Measurements from ENCODE around the gene TRAPPC11.
"Not testable (repeated sequence)": the region's sequence is repeated elsewhere in the genome, so short reads cannot be mapped to it uniquely, and the experiment has no call there.

TRAPPC11 gene

DNA sequence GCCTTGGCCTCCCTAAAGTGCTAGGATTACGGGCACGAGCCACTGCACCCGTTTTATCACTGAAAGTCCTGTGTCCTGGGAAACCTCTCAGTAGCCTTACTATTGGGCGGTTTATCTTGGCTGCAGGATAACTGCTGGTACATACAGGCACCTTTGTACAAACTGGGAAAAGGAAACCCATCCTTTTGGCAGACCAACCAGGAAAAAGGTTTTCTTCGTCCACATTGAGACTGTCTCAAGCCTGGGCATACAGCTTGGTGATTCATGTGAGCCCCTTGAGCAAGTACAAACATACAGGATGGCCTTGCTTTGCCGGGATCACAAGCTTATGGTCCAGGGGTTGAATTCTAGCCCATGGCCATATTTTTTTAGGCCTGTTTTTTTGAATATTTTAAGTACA, 32.9 kb upstream of the TRAPPC11 start:
- Histone ChIP-seq H3K4me3 (ENCODE audit: low read length in 2 of 2) (no peak overlapping the region), H3K27me3 (ENCODE audit: control insufficient read depth in 1 of 2, insufficient read depth in 2 of 2, low read length in 2 of 2) (no peaks in the 10 kb centered on the region), H3K36me3 (ENCODE audit: control insufficient read depth in 2 of 2, insufficient read depth in 2 of 2, low read length in 2 of 2) (no peaks in the 10 kb centered on the region), H3K9ac (ENCODE audit: low read length in 2 of 2) (no peak overlapping the region), H3K4me1 (ENCODE audit: control insufficient read depth, insufficient read depth, low read length) (no peaks in the 10 kb centered on the region), H3K9me3 (ENCODE audit: control insufficient read depth in 2 of 2, low read length in 2 of 2) (no peaks in the 10 kb centered on the region), H3K27ac (ENCODE audit: low read length) (no peak overlapping the region)

DNA sequence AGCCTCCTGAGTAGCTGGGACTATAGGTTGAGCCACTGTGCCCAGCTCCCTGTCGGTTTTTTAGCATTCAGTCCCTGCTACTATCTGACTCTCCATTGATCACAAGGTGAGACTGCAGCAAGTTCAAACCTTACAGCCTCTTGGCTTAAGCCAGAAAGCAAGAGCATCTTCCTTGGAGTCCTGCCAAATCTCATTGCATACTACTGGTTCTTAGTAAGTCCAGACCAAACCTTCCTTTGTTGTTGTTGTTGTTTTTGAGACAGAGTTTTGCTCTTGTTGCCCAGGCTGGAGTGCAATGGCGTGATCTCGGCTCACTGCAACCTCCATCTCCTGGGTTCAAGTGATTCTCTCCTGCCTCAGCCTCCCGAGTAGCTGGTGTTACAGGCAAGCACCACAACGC, 31.8 kb upstream of the TRAPPC11 start:
- not testable (repeated sequence) for H3K9ac ChIP-seq (ENCODE audit: low read length in 2 of 2); H3K27me3 ChIP-seq (ENCODE audit: control insufficient read depth in 1 of 2, insufficient read depth in 2 of 2, low read length in 2 of 2); H3K4me3 ChIP-seq (ENCODE audit: low read length in 2 of 2); H3K4me1 ChIP-seq (ENCODE audit: control insufficient read depth, insufficient read depth, low read length); H3K36me3 ChIP-seq (ENCODE audit: control insufficient read depth in 2 of 2, insufficient read depth in 2 of 2, low read length in 2 of 2); H3K27ac ChIP-seq (ENCODE audit: low read length); H3K9me3 ChIP-seq (ENCODE audit: control insufficient read depth in 2 of 2, low read length in 2 of 2)

DNA sequence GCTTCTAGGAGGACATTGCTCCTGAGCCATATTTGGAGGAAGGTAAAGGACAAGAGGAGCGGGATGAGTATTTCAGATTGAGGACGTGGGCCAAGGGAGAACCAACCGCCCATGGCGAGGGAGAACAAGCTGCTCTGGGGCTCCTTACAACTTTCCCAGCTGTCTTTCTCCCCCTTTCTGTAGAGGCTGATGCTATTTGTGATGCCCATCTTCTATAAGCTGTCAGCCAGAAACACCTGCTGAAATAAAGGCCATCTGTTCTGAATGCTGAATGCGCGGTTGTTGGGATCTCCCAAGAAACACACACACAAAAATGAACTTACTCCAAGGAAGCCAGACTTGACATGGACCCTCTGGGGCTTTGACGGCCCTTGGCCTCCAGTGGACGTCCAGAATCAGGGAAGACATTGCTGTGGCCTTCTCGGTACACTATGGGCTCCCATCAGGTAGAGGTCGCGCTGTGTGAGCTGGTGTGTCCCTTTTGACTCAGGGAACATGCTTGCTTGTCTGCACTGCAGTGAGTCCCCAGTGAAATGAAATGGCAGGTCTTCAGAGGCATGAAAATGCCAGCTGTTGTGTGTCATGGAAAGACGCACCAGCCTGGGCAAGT, 31.0 kb upstream of the TRAPPC11 start:
- Histone ChIP-seq H3K4me1 (ENCODE audit: control insufficient read depth, insufficient read depth, low read length) (no peaks in the 10 kb centered on the region), H3K27ac (ENCODE audit: low read length) (no peak overlapping the region), H3K4me3 (ENCODE audit: low read length in 2 of 2) (no peak overlapping the region), H3K9ac (ENCODE audit: low read length in 2 of 2) (no peak overlapping the region), H3K27me3 (ENCODE audit: control insufficient read depth in 1 of 2, insufficient read depth in 2 of 2, low read length in 2 of 2) (no peaks in the 10 kb centered on the region), H3K36me3 (ENCODE audit: control insufficient read depth in 2 of 2, insufficient read depth in 2 of 2, low read length in 2 of 2) (no peaks in the 10 kb centered on the region), H3K9me3 (ENCODE audit: control insufficient read depth in 2 of 2, low read length in 2 of 2) (no peaks in the 10 kb centered on the region)

DNA sequence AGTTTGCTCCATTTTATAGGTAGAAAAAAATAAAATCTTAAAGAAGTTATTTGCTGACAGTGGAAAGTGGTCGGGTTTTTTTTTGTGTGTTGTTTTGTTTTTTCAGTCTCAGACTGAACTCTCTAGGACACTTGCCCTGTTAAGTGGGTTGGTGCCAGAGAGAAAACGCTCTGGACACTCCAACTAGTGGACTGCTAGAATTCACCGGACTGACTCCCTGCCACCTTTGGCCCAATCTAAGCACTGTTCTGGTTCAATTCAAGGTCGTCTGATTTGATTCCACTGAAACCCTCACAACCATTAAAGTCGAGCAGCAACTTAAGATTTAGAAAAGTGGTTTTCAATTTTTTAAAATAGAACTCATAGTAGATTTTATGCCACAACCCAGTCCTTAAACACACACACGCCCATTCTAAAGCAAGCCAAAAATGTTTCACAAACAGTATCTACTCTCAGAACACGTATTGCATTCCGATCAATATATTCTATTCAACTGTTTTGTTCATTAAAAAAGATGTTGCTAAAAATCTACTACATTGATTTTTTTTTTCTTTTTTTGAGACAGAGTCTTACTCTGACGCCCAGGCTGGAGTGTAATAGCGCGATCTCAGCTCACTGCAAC, 27.4 kb upstream of the TRAPPC11 start:
- H3K27ac ChIP-seq (ENCODE audit: low read length) = no peak overlapping the region
- H3K36me3 ChIP-seq (ENCODE audit: control insufficient read depth in 2 of 2, insufficient read depth in 2 of 2, low read length in 2 of 2) = no peaks in the 10 kb centered on the region
- no peaks in the 10 kb centered on the region for H3K27me3 ChIP-seq (ENCODE audit: control insufficient read depth in 1 of 2, insufficient read depth in 2 of 2, low read length in 2 of 2)
- H3K9me3 ChIP-seq (ENCODE audit: control insufficient read depth in 2 of 2, low read length in 2 of 2) = no peaks in the 10 kb centered on the region
- H3K4me3 ChIP-seq (ENCODE audit: low read length in 2 of 2) = no peak overlapping the region
- no peak overlapping the region for H3K9ac ChIP-seq (ENCODE audit: low read length in 2 of 2)
- H3K4me1 ChIP-seq (ENCODE audit: control insufficient read depth, insufficient read depth, low read length) = no peaks in the 10 kb centered on the region

DNA sequence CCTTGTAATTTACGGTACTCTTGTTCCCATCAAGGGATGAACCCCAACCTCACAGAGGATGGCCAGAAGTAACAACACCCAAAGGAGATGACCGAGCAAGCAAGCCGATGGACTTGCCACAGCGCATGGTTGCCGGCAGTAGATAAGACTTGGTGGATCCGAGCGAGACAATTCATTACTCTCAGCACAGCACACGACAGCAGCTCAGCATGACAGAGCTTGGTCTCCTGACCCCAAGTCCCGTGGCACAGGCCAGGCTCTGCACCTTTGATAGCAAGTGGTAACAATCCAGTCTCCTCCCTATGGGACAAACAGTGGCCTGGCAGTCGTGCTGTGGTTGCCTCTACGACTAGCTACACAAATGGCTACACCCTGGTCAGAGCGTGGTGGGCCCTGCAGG, 26.4 kb upstream of the TRAPPC11 start:
- no peaks in the 10 kb centered on the region for H3K4me1 ChIP-seq (ENCODE audit: control insufficient read depth, insufficient read depth, low read length)
- H3K36me3 ChIP-seq (ENCODE audit: control insufficient read depth in 2 of 2, insufficient read depth in 2 of 2, low read length in 2 of 2) = no peaks in the 10 kb centered on the region
- H3K4me3 ChIP-seq (ENCODE audit: low read length in 2 of 2) = no peak overlapping the region
- no peak overlapping the region for H3K9ac ChIP-seq (ENCODE audit: low read length in 2 of 2)
- no peak overlapping the region for H3K27ac ChIP-seq (ENCODE audit: low read length)
- H3K9me3 ChIP-seq (ENCODE audit: control insufficient read depth in 2 of 2, low read length in 2 of 2) = no peaks in the 10 kb centered on the region
- no peaks in the 10 kb centered on the region for H3K27me3 ChIP-seq (ENCODE audit: control insufficient read depth in 1 of 2, insufficient read depth in 2 of 2, low read length in 2 of 2)

DNA sequence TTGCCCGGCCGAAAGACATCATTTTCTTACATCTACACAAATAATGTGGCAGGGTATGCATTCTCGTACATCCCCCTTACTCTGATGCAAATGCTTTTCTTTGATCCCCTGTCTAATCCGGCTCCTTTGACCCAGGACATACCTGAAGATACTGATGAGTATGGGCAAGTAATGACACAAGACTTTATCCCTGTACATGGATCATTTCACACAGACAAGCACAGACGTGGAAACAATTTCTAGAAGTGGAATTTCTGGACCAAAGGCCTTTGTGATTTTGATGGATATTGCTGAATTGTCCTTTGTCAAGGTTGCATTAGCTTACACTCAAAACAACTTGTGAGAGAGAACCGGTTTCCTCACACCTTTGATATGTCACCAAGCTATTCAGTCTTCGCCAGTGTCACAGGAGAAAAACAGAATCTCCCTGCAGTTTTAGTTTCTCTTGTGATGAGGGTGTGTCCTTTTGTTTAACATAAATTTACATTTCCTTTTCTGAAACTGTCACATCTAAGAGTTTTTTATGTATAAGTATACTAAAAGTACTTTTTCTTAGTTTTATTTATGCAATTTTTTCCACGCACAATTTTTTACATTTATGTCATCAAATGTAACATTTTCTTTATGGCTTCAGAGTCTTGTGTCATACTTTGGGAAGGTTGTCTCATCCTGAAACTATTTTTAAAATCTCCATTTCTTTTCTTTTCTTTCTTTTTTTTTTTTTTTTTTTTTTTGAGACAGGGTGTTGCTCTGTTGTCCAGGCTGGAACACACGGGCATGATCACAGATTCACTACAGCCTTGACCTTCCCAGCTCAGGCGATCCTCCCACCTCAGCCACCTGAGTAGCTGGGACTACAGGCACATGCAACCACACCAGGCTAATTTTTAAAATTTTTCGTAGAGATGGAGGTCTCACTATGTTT, 25.4 kb upstream of the TRAPPC11 start:
- Histone ChIP-seq H3K9me3 (ENCODE audit: control insufficient read depth in 2 of 2, low read length in 2 of 2) (no peaks in the 10 kb centered on the region), H3K4me1 (ENCODE audit: control insufficient read depth, insufficient read depth, low read length) (no peaks in the 10 kb centered on the region), H3K36me3 (ENCODE audit: control insufficient read depth in 2 of 2, insufficient read depth in 2 of 2, low read length in 2 of 2) (no peaks in the 10 kb centered on the region), H3K4me3 (ENCODE audit: low read length in 2 of 2) (no peak overlapping the region), H3K27me3 (ENCODE audit: control insufficient read depth in 1 of 2, insufficient read depth in 2 of 2, low read length in 2 of 2) (no peaks in the 10 kb centered on the region), H3K9ac (ENCODE audit: low read length in 2 of 2) (no peak overlapping the region), H3K27ac (ENCODE audit: low read length) (no peak overlapping the region)

DNA sequence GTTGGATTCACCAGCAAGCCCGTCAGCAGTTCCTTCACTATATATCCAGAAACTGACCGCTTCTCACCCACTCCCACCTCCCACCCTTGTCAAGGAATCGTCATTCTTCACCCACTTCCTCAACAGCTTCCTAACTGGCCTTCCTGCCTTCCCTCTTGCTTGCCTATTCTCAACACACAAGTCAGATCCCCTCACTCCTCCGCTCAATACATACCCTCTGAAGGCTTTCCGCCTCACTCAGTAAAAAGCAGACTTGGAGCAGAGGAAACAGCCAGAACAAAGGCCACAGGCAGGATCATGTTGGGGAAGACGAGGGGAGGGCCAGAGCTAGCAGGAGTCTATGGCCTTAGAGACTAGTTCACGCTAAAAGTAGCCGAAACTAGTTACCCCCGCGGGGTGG, 23.8 kb upstream of the TRAPPC11 start:
- no peaks in the 10 kb centered on the region for H3K4me1 ChIP-seq (ENCODE audit: control insufficient read depth, insufficient read depth, low read length)
- no peaks in the 10 kb centered on the region for H3K9me3 ChIP-seq (ENCODE audit: control insufficient read depth in 2 of 2, low read length in 2 of 2)
- H3K9ac ChIP-seq (ENCODE audit: low read length in 2 of 2) = no peak overlapping the region
- H3K36me3 ChIP-seq (ENCODE audit: control insufficient read depth in 2 of 2, insufficient read depth in 2 of 2, low read length in 2 of 2) = no peaks in the 10 kb centered on the region
- H3K4me3 ChIP-seq (ENCODE audit: low read length in 2 of 2) = peak overlapping the region in 1 of 2 donors; percentile 15
- no peak overlapping the region for H3K27ac ChIP-seq (ENCODE audit: low read length)
- no peaks in the 10 kb centered on the region for H3K27me3 ChIP-seq (ENCODE audit: control insufficient read depth in 1 of 2, insufficient read depth in 2 of 2, low read length in 2 of 2)

DNA sequence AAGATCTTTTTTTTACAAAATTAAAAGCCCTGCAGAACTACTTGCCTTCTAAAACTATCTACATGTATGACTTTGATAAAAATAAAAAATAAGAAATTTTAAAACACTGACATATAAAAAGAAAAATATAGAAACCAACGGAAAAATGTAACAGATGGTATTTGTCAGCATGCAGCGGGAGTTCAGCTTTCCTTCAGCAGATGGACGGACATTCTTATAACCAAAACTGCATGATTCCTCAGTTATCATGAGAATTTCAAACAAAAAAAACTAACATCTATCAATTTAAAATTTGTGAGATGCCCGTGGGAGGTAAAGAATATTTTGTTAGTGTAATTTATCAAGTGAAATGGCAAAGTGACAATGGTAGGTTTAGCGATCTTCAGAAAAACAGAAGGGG, 23.4 kb upstream of the TRAPPC11 start:
- Histone ChIP-seq H3K9ac (ENCODE audit: low read length in 2 of 2) (no peak overlapping the region), H3K4me1 (ENCODE audit: control insufficient read depth, insufficient read depth, low read length) (no peaks in the 10 kb centered on the region), H3K27me3 (ENCODE audit: control insufficient read depth in 1 of 2, insufficient read depth in 2 of 2, low read length in 2 of 2) (no peaks in the 10 kb centered on the region), H3K4me3 (ENCODE audit: low read length in 2 of 2) (peak overlapping the region in 1 of 2 donors; percentile 15), H3K36me3 (ENCODE audit: control insufficient read depth in 2 of 2, insufficient read depth in 2 of 2, low read length in 2 of 2) (no peaks in the 10 kb centered on the region), H3K9me3 (ENCODE audit: control insufficient read depth in 2 of 2, low read length in 2 of 2) (no peaks in the 10 kb centered on the region), H3K27ac (ENCODE audit: low read length) (no peak overlapping the region)

DNA sequence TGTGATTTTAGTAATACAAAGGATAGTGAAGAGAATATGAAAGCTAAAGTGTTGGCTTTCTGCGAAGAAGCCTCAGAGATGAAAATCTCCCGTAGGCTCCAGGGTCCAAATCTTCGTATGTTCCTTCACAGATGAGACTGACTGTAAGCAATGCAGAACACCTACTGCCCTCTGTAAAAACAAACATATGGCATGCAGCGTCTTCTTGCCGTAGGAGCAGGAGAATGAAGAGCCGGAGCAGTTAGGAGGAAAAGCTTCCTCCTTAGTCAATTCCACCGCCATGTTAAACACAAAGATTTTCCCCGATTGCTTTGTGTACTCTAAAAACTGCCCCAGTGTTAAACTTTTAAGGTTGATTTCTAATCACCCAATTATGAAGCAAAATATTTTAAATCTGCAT, 22.6 kb upstream of the TRAPPC11 start:
- H3K27ac ChIP-seq (ENCODE audit: low read length) = no peak overlapping the region
- H3K27me3 ChIP-seq (ENCODE audit: control insufficient read depth in 1 of 2, insufficient read depth in 2 of 2, low read length in 2 of 2) = no peaks in the 10 kb centered on the region
- H3K4me1 ChIP-seq (ENCODE audit: control insufficient read depth, insufficient read depth, low read length) = no peaks in the 10 kb centered on the region
- H3K9me3 ChIP-seq (ENCODE audit: control insufficient read depth in 2 of 2, low read length in 2 of 2) = no peaks in the 10 kb centered on the region
- peak overlapping the region in 1 of 2 donors; percentile 8 for H3K4me3 ChIP-seq (ENCODE audit: low read length in 2 of 2)
- no peaks in the 10 kb centered on the region for H3K36me3 ChIP-seq (ENCODE audit: control insufficient read depth in 2 of 2, insufficient read depth in 2 of 2, low read length in 2 of 2)
- H3K9ac ChIP-seq (ENCODE audit: low read length in 2 of 2) = peak overlapping the region in 1 of 2 donors; percentile 21

DNA sequence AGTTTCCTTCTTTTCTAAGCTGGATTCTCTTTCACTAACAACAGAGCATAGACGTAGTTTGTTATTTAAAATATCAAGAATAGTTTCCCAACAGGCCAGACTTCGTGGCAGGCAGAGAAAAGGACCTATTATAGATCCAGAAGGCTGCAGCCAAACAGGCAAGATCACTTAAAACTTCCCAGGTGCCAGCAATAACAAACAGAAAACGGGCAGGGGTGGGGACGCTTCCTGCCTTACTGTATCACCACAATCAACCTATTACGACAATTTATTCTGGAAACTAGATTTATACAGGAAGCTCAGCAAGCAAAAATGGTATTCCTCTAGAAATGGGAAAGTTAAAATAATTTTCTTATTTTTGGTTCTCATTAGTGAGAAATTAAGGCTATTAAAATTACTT, 22.2 kb upstream of the TRAPPC11 start:
- Histone ChIP-seq H3K27me3 (ENCODE audit: control insufficient read depth in 1 of 2, insufficient read depth in 2 of 2, low read length in 2 of 2) (no peaks in the 10 kb centered on the region), H3K4me3 (ENCODE audit: low read length in 2 of 2) (peak overlapping the region in 1 of 2 donors; percentile 8), H3K36me3 (ENCODE audit: control insufficient read depth in 2 of 2, insufficient read depth in 2 of 2, low read length in 2 of 2) (no peaks in the 10 kb centered on the region), H3K9ac (ENCODE audit: low read length in 2 of 2) (no peak overlapping the region), H3K27ac (ENCODE audit: low read length) (no peak overlapping the region), H3K4me1 (ENCODE audit: control insufficient read depth, insufficient read depth, low read length) (no peaks in the 10 kb centered on the region), H3K9me3 (ENCODE audit: control insufficient read depth in 2 of 2, low read length in 2 of 2) (no peaks in the 10 kb centered on the region)

DNA sequence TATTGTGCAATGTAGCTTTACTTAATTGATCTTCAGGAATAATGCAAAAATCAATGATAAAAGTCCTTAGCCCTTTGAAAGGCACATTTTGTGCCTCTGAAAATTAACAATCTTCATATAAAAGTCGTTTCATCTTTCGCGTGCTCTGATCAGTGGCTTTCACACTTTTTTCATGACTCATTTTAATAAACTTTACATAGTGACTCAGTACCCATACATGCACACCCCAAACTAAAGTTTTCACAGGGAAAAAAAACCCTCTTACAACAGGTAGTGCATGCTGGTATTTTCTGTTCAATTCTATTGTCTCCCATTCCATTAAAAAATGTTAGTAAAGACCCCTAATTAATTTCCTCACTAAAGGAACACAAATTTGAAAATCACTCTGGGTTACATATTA, 21.6 kb upstream of the TRAPPC11 start:
- no peak overlapping the region for H3K9ac ChIP-seq (ENCODE audit: low read length in 2 of 2)
- no peaks in the 10 kb centered on the region for H3K9me3 ChIP-seq (ENCODE audit: control insufficient read depth in 2 of 2, low read length in 2 of 2)
- no peaks in the 10 kb centered on the region for H3K4me1 ChIP-seq (ENCODE audit: control insufficient read depth, insufficient read depth, low read length)
- H3K36me3 ChIP-seq (ENCODE audit: control insufficient read depth in 2 of 2, insufficient read depth in 2 of 2, low read length in 2 of 2) = peaks cover 0 to 1% of the 10 kb centered on the region in 2 donors
- no peak overlapping the region for H3K4me3 ChIP-seq (ENCODE audit: low read length in 2 of 2)
- H3K27ac ChIP-seq (ENCODE audit: low read length) = no peak overlapping the region
- H3K27me3 ChIP-seq (ENCODE audit: control insufficient read depth in 1 of 2, insufficient read depth in 2 of 2, low read length in 2 of 2) = no peaks in the 10 kb centered on the region
